ENCODE results near the gene IGFBP1. TPM values are rescaled to one million over a fixed set of nuclear protein-coding genes. Genes with fewer than 3 reads are reported as not detected.

Gene IGFBP1
- total and polyA plus RNA-seq, 10 donors = 0.09 to 0.72 TPM; not detected in 8

- H3K9me3 ChIP-seq = peaks cover 0 to 21% (median 18%) of the 10 kb centered on the region in 8 donors
- 93 to 100% (median 96%) methylated on average over 2 of the region's 2 CpGs for WGBS, 5 donors
- no peaks in the 10 kb centered on the region for H3K27me3 ChIP-seq (replicated peaks in 1 of 7)
- H3K27ac ChIP-seq = no peak overlapping the region
- TF ChIP-seq CTCF (IDR thresholded peaks at IDR 0.05 in 8 of 11, conservative IDR thresholded peaks at IDR 0.05 in 3 of 11) = no peak
- no peak for TF ChIP-seq POLR2AphosphoS5 (IDR thresholded peaks at IDR 0.05)
- TF ChIP-seq POLR2A (IDR thresholded peaks at IDR 0.05) = no peak
- H3K36me3 ChIP-seq = no peaks in the 10 kb centered on the region
- no peaks in the 10 kb centered on the region for H3K4me1 ChIP-seq
- no peak for DNase-seq
- intact Hi-C loops (cut with DNase I; ENCODE audit: low total_unique reads) = no loop called here
- H3K4me3 ChIP-seq = no peak overlapping the region
These were observed 11.8 kb upstream of the IGFBP1 start for GRCh38 chr7:45876519-45876918.

GRCh38 chr7:45878457-45879144, 9.7 kb upstream of the IGFBP1 start:
- no peaks in the 10 kb centered on the region for H3K36me3 ChIP-seq
- no peaks in the 10 kb centered on the region for H3K4me1 ChIP-seq
- H3K4me3 ChIP-seq = no peak overlapping the region
- H3K27me3 ChIP-seq (replicated peaks in 1 of 7) = no peaks in the 10 kb centered on the region
- 29 to 67% (median 54%) methylated on average over 3 of the region's 3 CpGs for WGBS, 5 donors
- peaks cover 0 to 21% (median 18%) of the 10 kb centered on the region in 8 donors for H3K9me3 ChIP-seq
- no peak overlapping the region for H3K27ac ChIP-seq
- TF ChIP-seq POLR2A (IDR thresholded peaks at IDR 0.05) (no peak), CTCF (IDR thresholded peaks at IDR 0.05 in 8 of 11, conservative IDR thresholded peaks at IDR 0.05 in 3 of 11) (no peak), POLR2AphosphoS5 (IDR thresholded peaks at IDR 0.05) (no peak)
- DNase-seq = no peak
- intact Hi-C loops (cut with DNase I; ENCODE audit: low total_unique reads) = no loop called here

- H3K27me3 ChIP-seq (replicated peaks in 1 of 7) = peaks cover 0 to 14% (median 0%) of the 10 kb centered on the region in 7 donors
- no peak overlapping the region for H3K4me3 ChIP-seq
- H3K4me1 ChIP-seq = no peaks in the 10 kb centered on the region
- no peak overlapping the region for H3K27ac ChIP-seq
- H3K36me3 ChIP-seq = no peaks in the 10 kb centered on the region
- intact Hi-C loops (cut with DNase I; ENCODE audit: low total_unique reads) = no loop called here
- no peak for DNase-seq
- no peak for TF ChIP-seq POLR2AphosphoS5 (IDR thresholded peaks at IDR 0.05)
- no peak for TF ChIP-seq POLR2A (IDR thresholded peaks at IDR 0.05)
- no peak for TF ChIP-seq CTCF (IDR thresholded peaks at IDR 0.05 in 8 of 11, conservative IDR thresholded peaks at IDR 0.05 in 3 of 11)
- H3K9me3 ChIP-seq = peaks cover 0 to 21% (median 18%) of the 10 kb centered on the region in 8 donors
- WGBS, 5 donors = 87 to 92% (median 87%) methylated on average over 6 to 7 of the region's 7 CpGs
These were observed 7.8 kb upstream of the IGFBP1 start for GRCh38 chr7:45880433-45880860.

GRCh38 chr7:45881280-45881758, 7.0 kb upstream of the IGFBP1 start:
- Histone ChIP-seq H3K27me3 (replicated peaks in 1 of 7) (peaks cover 0 to 21% (median 0%) of the 10 kb centered on the region in 7 donors), H3K4me1 (no peaks in the 10 kb centered on the region), H3K36me3 (no peaks in the 10 kb centered on the region), H3K27ac (peak overlapping the region in 1 of 8 donors; percentile 23), H3K4me3 (no peak overlapping the region), H3K9me3 (peaks cover 0 to 21% (median 18%) of the 10 kb centered on the region in 8 donors)
- intact Hi-C loops (cut with DNase I; ENCODE audit: low total_unique reads) = no loop called here
- WGBS, 5 donors = 83 to 90% (median 88%) methylated on average over 9 of the region's 9 CpGs
- no peak for TF ChIP-seq POLR2A (IDR thresholded peaks at IDR 0.05)
- no peak for TF ChIP-seq POLR2AphosphoS5 (IDR thresholded peaks at IDR 0.05)
- no peak for TF ChIP-seq CTCF (IDR thresholded peaks at IDR 0.05 in 8 of 11, conservative IDR thresholded peaks at IDR 0.05 in 3 of 11)
- DNase-seq = no peak
